ENCODE results near the gene JMJD1C.

GRCh38 chr10:63142136-63142535 lies 323.6 kb downstream of the JMJD1C start:
- TF ChIP-seq CTCF (IDR thresholded peaks at IDR 0.05; ENCODE audit: low read depth, low read length) (no peak), EZH2phosphoT487 (IDR thresholded peaks at IDR 0.05; ENCODE audit: low read depth) (no peak)
